GM18526 (cell line): ENCODE data around the gene VSIG8.

Experiments
- POLR2A ChIP-seq: IDR thresholded peaks from 3 replicates; pipeline ENCODE4 v1.6.1; 2011; ENCODE audit not compliant: insufficient read length; ENCODE audit errors: extremely low read depth

The VSIG8 gene

GRCh38 chr1:159829273-159829634 is 33.2 kb downstream of the VSIG8 start:
- no peak for TF ChIP-seq POLR2A

GRCh38 chr1:159828581-159829272 is 33.7 kb downstream of the VSIG8 start:
- TF ChIP-seq POLR2A, result no peak

GRCh38 chr1:159828176-159828575 is 34.3 kb downstream of the VSIG8 start:
- TF ChIP-seq POLR2A, result no peak

- no peak for TF ChIP-seq POLR2A
Measured at GRCh38 chr1:159827549-159827948, 34.9 kb downstream of the VSIG8 start.

GRCh38 chr1:159827102-159827490 is 35.4 kb downstream of the VSIG8 start:
- no peak for TF ChIP-seq POLR2A

- TF ChIP-seq POLR2A, result no peak
Measured at GRCh38 chr1:159826441-159827101, 35.9 kb downstream of the VSIG8 start, which contains the start of gene SLAMF8. Gene SLAMF8, plus strand, starts transcription at chr1:159826873. Its CDS starts 26 bp downstream, at chr1:159826899.

- no peak for TF ChIP-seq POLR2A
Measured at GRCh38 chr1:159825564-159825963, 36.9 kb downstream of the VSIG8 start.

GRCh38 chr1:159823406-159823805 is 39.1 kb downstream of the VSIG8 start:
- TF ChIP-seq POLR2A, result no peak

- TF ChIP-seq POLR2A, result no peak
Measured at GRCh38 chr1:159821171-159821867, 41.1 kb downstream of the VSIG8 start.

GRCh38 chr1:159817276-159818041 is 45.0 kb downstream of the VSIG8 start:
- TF ChIP-seq POLR2A, result no peak

GRCh38 chr1:159815926-159816325 is 46.5 kb downstream of the VSIG8 start:
- TF ChIP-seq POLR2A, result no peak

- TF ChIP-seq POLR2A, result no peak
Measured at GRCh38 chr1:159804924-159805323, 57.5 kb downstream of the VSIG8 start.
